ENCODE measurements around the gene KRT2. TPM values are rescaled to one million over a fixed set of nuclear protein-coding genes. Genes with fewer than 3 reads are reported as not detected.

Gene KRT2
- total RNA-seq, 2 experiments from 2014 or later = not detected

DNA sequence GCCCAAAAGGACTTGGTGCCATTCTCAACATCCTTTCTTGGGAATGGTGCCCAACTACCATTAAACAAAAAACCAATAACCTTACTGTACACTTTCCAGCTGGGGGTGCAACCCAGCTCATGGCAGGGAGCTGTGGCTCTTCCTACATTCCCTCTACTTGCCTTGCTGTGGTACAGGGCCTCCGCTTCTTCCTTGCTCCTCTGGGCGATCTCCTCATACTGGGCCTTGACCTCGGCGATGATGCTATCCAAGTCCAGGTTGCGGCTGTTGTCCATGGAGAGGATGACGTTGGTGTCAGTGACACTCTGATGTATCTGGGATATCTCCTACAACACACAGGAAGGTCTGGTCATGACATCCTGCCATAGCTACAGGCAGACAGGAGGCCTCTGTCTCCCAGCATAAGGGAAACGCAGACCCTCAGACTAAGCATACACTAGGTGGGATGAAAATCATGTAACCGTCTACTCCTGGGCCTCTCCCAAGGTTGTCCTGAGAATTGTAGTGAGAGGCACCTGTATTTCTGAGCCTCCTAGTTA is 3.9 kb downstream of the KRT2 start:
- H3K36me3 ChIP-seq (ENCODE audit: insufficient read depth, low read length) = no peaks in the 10 kb centered on the region
- no TSS peak for BruUV-seq (replicated peaks)
- ChIA-PET POLR2A (no interaction called here), CTCF (ENCODE audit: unreplicated experiment) (no interaction called here)
- no peak overlapping the region for H3K4me2 ChIP-seq (ENCODE audit: low read length)
- no peak overlapping the region for H2AFZ ChIP-seq (ENCODE audit: low read length)
- no peak for TF ChIP-seq EZH2phosphoT487 (IDR thresholded peaks at IDR 0.05; ENCODE audit: borderline replicate concordance, low read depth, low read length)
- TF ChIP-seq, protein P1, sequence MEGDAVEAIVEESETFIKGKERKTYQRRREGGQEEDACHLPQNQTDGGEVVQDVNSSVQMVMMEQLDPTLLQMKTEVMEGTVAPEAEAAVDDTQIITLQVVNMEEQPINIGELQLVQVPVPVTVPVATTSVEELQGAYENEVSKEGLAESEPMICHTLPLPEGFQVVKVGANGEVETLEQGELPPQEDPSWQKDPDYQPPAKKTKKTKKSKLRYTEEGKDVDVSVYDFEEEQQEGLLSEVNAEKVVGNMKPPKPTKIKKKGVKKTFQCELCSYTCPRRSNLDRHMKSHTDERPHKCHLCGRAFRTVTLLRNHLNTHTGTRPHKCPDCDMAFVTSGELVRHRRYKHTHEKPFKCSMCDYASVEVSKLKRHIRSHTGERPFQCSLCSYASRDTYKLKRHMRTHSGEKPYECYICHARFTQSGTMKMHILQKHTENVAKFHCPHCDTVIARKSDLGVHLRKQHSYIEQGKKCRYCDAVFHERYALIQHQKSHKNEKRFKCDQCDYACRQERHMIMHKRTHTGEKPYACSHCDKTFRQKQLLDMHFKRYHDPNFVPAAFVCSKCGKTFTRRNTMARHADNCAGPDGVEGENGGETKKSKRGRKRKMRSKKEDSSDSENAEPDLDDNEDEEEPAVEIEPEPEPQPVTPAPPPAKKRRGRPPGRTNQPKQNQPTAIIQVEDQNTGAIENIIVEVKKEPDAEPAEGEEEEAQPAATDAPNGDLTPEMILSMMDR (conservative IDR thresholded peaks at IDR 0.05; ENCODE audit: low read length) = no peak
- no peaks in the 10 kb centered on the region for H4K20me1 ChIP-seq (ENCODE audit: insufficient read depth, low read length)
- no peaks in the 10 kb centered on the region for H3K4me1 ChIP-seq (ENCODE audit: insufficient read depth, low read length, poor library complexity, severe bottlenecking)
- no peak overlapping the region for H3K27ac ChIP-seq (ENCODE audit: low read depth, low read length, poor library complexity, severe bottlenecking)
- no peak for DNase-seq (ENCODE audit: low spot score)
- intact Hi-C loops (cut with micrococcal nuclease; ENCODE audit: unreplicated experiment) = no loop called here
- H3K4me3 ChIP-seq (ENCODE audit: low read depth, low read length, poor library complexity, severe bottlenecking) = no peak overlapping the region
- no peaks in the 10 kb centered on the region for H3K9me3 ChIP-seq (ENCODE audit: low read length)
- H3K9me2 ChIP-seq (ENCODE audit: insufficient read depth, low read length) = no peaks in the 10 kb centered on the region
- H3K79me2 ChIP-seq (ENCODE audit: insufficient read depth, low read depth, low read length) = no peaks in the 10 kb centered on the region

DNA sequence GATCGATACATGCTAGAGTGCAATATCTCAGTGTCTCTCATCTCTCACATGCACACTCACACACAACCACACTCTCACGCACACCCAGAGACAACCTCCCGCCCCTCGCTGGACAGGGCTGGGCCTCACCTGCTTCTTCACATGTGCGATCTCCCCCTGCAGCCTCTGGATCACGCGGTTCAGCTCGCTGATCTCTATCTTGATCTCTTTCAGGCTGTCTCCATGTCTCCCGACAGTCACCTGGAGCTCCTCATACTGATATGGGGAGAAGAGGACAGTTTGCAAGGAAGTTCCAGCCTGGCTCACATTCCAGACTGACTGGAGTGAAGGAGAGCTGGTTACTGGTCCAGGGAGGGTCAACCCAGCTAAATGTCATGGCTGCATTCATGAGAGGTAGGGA is 4.4 kb downstream of the KRT2 start:
- intact Hi-C loops (cut with micrococcal nuclease; ENCODE audit: unreplicated experiment) = no loop called here
- no peaks in the 10 kb centered on the region for H3K9me2 ChIP-seq (ENCODE audit: insufficient read depth, low read length)
- no peak overlapping the region for H3K27ac ChIP-seq (ENCODE audit: low read depth, low read length, poor library complexity, severe bottlenecking)
- H4K20me1 ChIP-seq (ENCODE audit: insufficient read depth, low read length) = no peaks in the 10 kb centered on the region
- ChIA-PET POLR2A (interaction anchor here (0.5 kb wide), 1 partner anchor 1428 kb away, joined by 5 read pairs; no protein-coding TSS in a partner anchor), CTCF (ENCODE audit: unreplicated experiment) (no interaction called here)
- H3K36me3 ChIP-seq (ENCODE audit: insufficient read depth, low read length) = no peaks in the 10 kb centered on the region
- no peak overlapping the region for H3K4me2 ChIP-seq (ENCODE audit: low read length)
- no TSS peak for BruUV-seq (replicated peaks)
- no peaks in the 10 kb centered on the region for H3K9me3 ChIP-seq (ENCODE audit: low read length)
- no peaks in the 10 kb centered on the region for H3K79me2 ChIP-seq (ENCODE audit: insufficient read depth, low read depth, low read length)
- no peak overlapping the region for H2AFZ ChIP-seq (ENCODE audit: low read length)
- TF ChIP-seq EZH2phosphoT487 (IDR thresholded peaks at IDR 0.05; ENCODE audit: borderline replicate concordance, low read depth, low read length) = no peak
- TF ChIP-seq, protein P1 (conservative IDR thresholded peaks at IDR 0.05; ENCODE audit: low read length) = no peak
- DNase-seq (ENCODE audit: low spot score) = no peak
- no peaks in the 10 kb centered on the region for H3K4me1 ChIP-seq (ENCODE audit: insufficient read depth, low read length, poor library complexity, severe bottlenecking)
- H3K4me3 ChIP-seq (ENCODE audit: low read depth, low read length, poor library complexity, severe bottlenecking) = no peak overlapping the region

GRCh38 chr12:52646613-52647012 is 5.4 kb downstream of the KRT2 start:
- Histone ChIP-seq H3K9me3 (ENCODE audit: low read length) (no peaks in the 10 kb centered on the region), H3K27ac (ENCODE audit: low read depth, low read length, poor library complexity, severe bottlenecking) (no peak overlapping the region), H3K4me1 (ENCODE audit: insufficient read depth, low read length, poor library complexity, severe bottlenecking) (no peaks in the 10 kb centered on the region), H3K79me2 (ENCODE audit: insufficient read depth, low read depth, low read length) (no peaks in the 10 kb centered on the region), H2AFZ (ENCODE audit: low read length) (no peak overlapping the region), H4K20me1 (ENCODE audit: insufficient read depth, low read length) (no peaks in the 10 kb centered on the region), H3K36me3 (ENCODE audit: insufficient read depth, low read length) (no peaks in the 10 kb centered on the region), H3K4me3 (ENCODE audit: low read depth, low read length, poor library complexity, severe bottlenecking) (no peak overlapping the region), H3K9me2 (ENCODE audit: insufficient read depth, low read length) (no peaks in the 10 kb centered on the region), H3K4me2 (ENCODE audit: low read length) (no peak overlapping the region)
- no peak for TF ChIP-seq EZH2phosphoT487 (IDR thresholded peaks at IDR 0.05; ENCODE audit: borderline replicate concordance, low read depth, low read length)
- TF ChIP-seq, protein P1 (conservative IDR thresholded peaks at IDR 0.05; ENCODE audit: low read length) = no peak
- POLR2A ChIA-PET = no interaction called here
- intact Hi-C loops (cut with micrococcal nuclease; ENCODE audit: unreplicated experiment) = no loop called here
- BruUV-seq (replicated peaks) = no TSS peak
- no peak for DNase-seq (ENCODE audit: low spot score)
- CTCF ChIA-PET (ENCODE audit: unreplicated experiment) = no interaction called here

Measured in OCI-LY7 (cell line).